ENCODE results near the gene TBC1D32. TPM values are rescaled to one million over a fixed set of nuclear protein-coding genes. Genes with fewer than 3 reads are reported as not detected.

The TBC1D32 gene
- total and polyA plus RNA-seq, 4 donors, result 0.51 to 2.8 (median 1.7) TPM

- no peaks in the 10 kb centered on the region for H3K27me3 ChIP-seq (ENCODE audit: control insufficient read depth in 4 of 4, insufficient read depth in 4 of 4, low read length in 3 of 4)
- no peak overlapping the region for H3K27ac ChIP-seq (ENCODE audit: low read depth in 1 of 2, low read length in 2 of 2)
- no peak overlapping the region for H3K9ac ChIP-seq (ENCODE audit: low read depth in 1 of 2, low read length in 2 of 2)
- H3K4me3 ChIP-seq (ENCODE audit: low read depth in 1 of 3, low read length in 3 of 3), result no peak overlapping the region
- TF ChIP-seq TAF1 (conservative IDR thresholded peaks at IDR 0.05), result no peak
- TF ChIP-seq JUND (IDR thresholded peaks at IDR 0.05), result no peak
- TF ChIP-seq RAD21 (IDR thresholded peaks at IDR 0.05), result no peak
- no peak for TF ChIP-seq HNF4G (IDR thresholded peaks at IDR 0.05)
- no peak for TF ChIP-seq RXRA (IDR thresholded peaks at IDR 0.05)
- TF ChIP-seq, protein P1, sequence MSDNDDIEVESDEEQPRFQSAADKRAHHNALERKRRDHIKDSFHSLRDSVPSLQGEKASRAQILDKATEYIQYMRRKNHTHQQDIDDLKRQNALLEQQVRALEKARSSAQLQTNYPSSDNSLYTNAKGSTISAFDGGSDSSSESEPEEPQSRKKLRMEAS (IDR thresholded peaks at IDR 0.05), result no peak
- no peak for TF ChIP-seq REST (IDR thresholded peaks at IDR 0.05)
- TF ChIP-seq NR2F2 (IDR thresholded peaks at IDR 0.05), result no peak
- TF ChIP-seq, protein P2, sequence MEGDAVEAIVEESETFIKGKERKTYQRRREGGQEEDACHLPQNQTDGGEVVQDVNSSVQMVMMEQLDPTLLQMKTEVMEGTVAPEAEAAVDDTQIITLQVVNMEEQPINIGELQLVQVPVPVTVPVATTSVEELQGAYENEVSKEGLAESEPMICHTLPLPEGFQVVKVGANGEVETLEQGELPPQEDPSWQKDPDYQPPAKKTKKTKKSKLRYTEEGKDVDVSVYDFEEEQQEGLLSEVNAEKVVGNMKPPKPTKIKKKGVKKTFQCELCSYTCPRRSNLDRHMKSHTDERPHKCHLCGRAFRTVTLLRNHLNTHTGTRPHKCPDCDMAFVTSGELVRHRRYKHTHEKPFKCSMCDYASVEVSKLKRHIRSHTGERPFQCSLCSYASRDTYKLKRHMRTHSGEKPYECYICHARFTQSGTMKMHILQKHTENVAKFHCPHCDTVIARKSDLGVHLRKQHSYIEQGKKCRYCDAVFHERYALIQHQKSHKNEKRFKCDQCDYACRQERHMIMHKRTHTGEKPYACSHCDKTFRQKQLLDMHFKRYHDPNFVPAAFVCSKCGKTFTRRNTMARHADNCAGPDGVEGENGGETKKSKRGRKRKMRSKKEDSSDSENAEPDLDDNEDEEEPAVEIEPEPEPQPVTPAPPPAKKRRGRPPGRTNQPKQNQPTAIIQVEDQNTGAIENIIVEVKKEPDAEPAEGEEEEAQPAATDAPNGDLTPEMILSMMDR (IDR thresholded peaks at IDR 0.05; ENCODE audit: low read depth, low read length, missing input control), result no peak
- no peak for TF ChIP-seq YY1 (IDR thresholded peaks at IDR 0.05)
- no peak for DNase-seq (ENCODE audit: low spot score)
- peaks cover 0 to 1% (median 0%) of the 10 kb centered on the region in 4 donors for H3K9me3 ChIP-seq (ENCODE audit: control insufficient read depth in 4 of 4, low read length in 3 of 4)
- 92% methylated on average over 2 of the region's 2 CpGs for WGBS
- no peaks in the 10 kb centered on the region for H3K4me1 ChIP-seq (ENCODE audit: control insufficient read depth in 4 of 4, insufficient read depth in 4 of 4, low read length in 3 of 4)
- peaks cover 0 to 1% (median 0%) of the 10 kb centered on the region in 4 donors for H3K36me3 ChIP-seq (ENCODE audit: control insufficient read depth in 4 of 4, insufficient read depth in 3 of 4, low read depth in 1 of 4, low read length in 3 of 4)
Measured at GRCh38 chr6:121242386-121242785, 91.9 kb downstream of the TBC1D32 start.

DNA sequence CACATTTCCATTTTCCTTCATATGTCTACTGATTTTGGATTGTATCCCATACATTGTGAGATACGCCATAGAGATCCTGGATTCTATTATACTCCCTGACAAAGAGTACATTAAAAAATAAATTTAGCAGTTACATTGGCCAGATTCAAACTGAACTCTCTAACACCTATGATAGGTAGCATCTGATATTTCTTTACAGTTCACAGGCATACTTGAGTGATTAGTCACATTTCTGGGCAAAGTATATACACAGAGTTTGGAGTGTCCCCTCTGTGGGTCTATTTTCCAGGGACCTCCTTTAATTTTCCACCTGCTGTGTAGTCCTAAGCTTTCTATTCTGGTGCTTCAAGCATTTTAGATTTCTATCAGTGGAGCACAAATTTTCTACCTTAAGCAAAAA, 96.4 kb downstream of the TBC1D32 start:
- no peak for DNase-seq (ENCODE audit: low spot score)
- Histone ChIP-seq H3K9me3 (ENCODE audit: control insufficient read depth in 4 of 4, low read length in 3 of 4) (no peaks in the 10 kb centered on the region), H3K4me1 (ENCODE audit: control insufficient read depth in 4 of 4, insufficient read depth in 4 of 4, low read length in 3 of 4) (no peaks in the 10 kb centered on the region), H3K4me3 (ENCODE audit: low read depth in 1 of 3, low read length in 3 of 3) (no peak overlapping the region), H3K9ac (ENCODE audit: low read depth in 1 of 2, low read length in 2 of 2) (no peak overlapping the region), H3K27ac (ENCODE audit: low read depth in 1 of 2, low read length in 2 of 2) (no peak overlapping the region), H3K27me3 (ENCODE audit: control insufficient read depth in 4 of 4, insufficient read depth in 4 of 4, low read length in 3 of 4) (no peaks in the 10 kb centered on the region), H3K36me3 (ENCODE audit: control insufficient read depth in 4 of 4, insufficient read depth in 3 of 4, low read depth in 1 of 4, low read length in 3 of 4) (no peaks in the 10 kb centered on the region)
- WGBS, result 98% methylated on average over 1 of the region's 1 CpG
- TF ChIP-seq FOXA1 (IDR thresholded peaks at IDR 0.05) (no peak), REST (IDR thresholded peaks at IDR 0.05) (no peak)
